Embryonic facial prominence (tissue), 1 donor: ENCODE measurements around the gene CRELD1.

Experiments used
- DNase-seq: peaks from one replicate; pipeline ENCODE4 v3.0.0-alpha.2; 2016; ENCODE audit errors: extremely low spot score

Gene CRELD1

GRCh38 chr3:9903904-9904303 lies 29.7 kb upstream of the CRELD1 start:
- DNase-seq = no peak

DNA sequence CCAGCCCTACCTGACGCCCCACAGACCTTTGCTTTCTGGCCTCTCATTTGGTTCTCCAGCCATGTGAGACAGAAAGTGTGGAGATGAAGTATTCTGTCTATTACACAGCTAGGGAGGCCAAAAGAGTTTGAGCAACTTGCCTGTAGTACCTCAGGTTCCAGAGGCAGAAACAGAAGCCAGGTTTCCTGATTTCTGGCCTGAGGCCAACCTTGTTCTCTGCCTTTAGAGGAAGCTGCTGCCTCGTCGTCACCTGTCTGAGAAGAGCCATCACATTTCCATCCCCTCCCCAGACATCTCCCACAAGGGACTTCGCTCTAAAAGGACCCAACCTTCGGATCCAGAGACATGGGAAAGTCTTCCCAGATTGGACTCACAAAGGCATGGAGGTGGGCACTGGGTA lies 27.2 kb upstream of the CRELD1 start:
- DNase-seq = no peak

DNA sequence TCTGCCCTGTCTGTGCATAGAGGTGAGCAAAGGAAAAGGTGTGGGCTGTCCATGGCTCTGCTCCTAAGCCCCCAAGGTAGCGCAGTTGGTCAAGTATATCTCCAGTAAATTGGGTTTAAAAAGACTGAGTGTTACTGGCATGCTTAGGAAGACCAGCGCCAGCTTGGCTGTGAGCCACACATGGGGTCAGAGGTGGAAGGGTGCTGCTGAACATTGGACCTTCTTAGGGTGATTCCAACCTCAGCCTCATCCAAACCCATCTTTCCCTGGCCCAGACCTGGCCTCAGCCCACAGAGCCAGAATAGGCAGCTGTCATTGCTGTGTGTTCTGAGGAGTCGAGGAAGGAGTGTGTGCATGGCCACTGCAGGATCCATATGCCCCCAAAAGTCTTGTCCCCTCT lies 25.3 kb upstream of the CRELD1 start:
- DNase-seq = no peak

DNA sequence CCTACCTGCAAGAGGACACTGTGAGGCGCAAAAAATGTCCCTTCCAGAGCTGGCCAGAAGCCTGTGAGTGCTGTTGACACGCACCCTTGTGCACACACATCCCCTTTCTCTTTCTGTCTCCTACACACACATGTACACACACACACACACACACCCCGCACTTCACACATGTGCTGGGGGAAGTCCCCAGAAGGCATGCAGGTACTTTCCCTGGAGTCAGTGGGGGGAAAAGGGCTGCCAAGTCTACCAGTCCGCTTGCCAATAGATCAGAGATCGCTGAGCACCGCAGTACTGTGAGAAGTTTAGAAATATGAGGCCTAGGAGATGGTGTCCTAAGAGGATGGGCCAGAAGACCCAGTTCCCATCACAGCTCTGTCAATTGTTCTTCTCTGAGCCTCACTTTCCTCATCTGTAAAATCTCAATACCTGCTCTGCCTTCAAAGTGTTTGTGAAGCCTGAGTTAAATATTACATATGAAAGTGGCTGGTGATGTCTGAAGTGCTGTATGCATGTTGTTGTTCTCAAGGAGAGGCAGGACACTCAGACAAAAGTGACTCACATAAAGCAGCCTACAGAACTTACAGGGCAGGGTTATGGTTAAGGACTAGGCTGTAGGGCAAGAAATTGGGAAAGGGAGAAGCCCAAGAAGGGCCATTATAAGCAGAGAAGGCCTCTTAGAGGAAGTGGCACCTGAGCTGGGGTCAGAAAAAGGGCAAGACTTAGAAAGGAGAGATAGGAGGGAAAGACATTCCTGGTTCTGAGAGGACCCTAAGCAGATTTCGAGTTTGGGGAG lies 24.2 kb upstream of the CRELD1 start:
- DNase-seq = no peak

- no peak for DNase-seq
These were observed 21.8 kb upstream of the CRELD1 start for GRCh38 chr3:9911863-9912262.

DNA sequence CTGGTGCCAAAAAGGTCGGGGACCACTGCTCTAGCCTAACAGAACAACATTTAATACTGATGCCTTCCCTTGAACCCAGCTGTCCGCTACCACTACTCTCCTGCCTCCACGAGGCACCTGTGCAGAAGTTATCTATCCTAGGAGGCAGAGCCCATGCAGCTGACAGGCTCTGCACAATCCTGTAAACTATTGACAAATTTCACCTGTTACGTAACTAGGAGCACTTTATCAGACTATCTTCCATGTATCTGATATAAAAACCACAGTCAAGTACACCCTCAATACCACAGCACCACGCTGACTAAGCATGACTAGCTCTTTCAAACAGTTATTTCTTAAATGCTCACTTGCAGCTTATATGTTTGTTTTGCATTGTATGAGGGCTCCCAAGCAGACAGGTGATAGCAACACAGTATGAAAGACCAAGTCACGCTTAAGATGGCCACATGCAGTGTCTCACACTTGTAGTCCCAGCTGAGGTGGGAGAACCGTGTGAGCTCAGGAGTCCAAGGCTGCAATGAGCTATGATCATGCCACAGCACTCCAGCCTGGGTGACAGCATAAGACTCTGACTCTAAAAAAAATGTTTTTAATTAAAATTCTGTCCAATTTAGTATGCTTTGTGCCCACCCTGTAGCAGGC lies 21.2 kb upstream of the CRELD1 start:
- no peak for DNase-seq

DNA sequence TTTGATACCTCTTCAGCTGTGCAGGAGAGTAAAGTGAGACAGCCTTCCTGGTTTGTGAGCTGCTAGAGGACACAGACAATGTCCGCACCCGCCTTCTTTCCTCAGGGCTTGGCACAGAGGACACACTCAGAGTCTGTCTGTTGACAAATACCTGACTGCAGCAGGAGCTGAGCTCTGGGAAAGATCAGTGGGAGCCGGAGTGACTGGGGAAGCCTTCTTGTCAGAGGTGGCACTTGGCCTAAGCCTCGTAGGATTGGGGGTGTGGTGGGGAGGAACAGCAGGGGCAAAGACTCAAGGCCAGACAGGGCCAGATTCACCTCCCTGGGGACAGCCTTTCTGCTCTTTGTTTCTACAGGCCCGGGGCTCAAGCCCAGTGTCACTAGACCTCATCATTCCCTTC lies 20.0 kb upstream of the CRELD1 start:
- no peak for DNase-seq

DNA sequence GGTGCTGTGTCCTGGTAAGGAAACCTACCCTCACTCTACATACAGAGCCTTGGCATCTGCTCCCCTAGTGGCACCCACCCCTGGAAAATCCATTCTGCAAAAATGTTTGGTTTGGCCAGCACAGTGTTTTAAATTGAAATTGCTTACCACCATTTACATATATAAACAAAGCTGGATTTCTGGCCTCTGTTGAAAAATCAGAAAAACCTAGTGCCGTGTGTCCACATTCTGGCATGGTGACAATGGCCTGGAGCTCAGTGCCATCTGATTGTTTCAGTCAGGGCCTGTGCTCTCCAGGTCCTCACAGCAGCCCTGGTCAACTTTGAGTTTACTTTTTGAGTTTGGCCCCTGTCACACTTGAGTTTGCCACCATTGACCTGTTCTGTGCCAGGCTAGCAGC lies 19.6 kb upstream of the CRELD1 start:
- DNase-seq = no peak

DNA sequence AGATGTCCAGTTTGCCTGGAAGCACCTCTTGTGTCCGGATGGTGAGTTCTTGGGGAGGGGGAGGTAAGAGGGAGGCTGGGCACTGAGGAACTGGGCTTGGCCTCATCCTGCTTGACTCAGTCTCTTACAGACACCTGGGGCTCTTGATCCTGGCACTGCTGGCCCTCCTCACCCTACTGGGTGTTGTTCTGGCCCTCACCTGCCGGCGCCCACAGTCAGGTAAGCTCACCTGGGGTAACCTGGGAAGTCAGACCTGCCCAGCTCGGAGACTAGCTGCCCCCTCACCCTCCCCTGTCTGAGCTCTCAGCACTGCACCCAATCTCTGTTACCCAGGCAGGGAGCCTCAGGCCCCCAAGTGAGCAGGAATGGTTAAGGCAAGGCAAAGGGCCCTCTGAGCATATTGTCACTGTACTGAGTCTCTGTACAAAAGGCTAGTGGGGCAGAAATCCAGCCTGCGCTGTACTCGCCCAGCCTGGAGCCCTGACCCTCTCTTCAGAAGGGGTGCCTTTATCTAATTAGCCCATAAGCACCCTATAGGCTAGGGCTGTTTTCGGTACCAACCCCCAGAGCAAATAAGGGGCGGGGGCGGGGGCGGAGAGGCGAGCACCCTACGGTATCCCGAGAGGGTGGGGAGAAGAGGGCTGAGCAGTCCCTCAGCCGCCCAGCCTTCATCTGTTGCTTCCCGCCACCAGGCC lies 18.9 kb upstream of the CRELD1 start:
- DNase-seq = no peak

DNA sequence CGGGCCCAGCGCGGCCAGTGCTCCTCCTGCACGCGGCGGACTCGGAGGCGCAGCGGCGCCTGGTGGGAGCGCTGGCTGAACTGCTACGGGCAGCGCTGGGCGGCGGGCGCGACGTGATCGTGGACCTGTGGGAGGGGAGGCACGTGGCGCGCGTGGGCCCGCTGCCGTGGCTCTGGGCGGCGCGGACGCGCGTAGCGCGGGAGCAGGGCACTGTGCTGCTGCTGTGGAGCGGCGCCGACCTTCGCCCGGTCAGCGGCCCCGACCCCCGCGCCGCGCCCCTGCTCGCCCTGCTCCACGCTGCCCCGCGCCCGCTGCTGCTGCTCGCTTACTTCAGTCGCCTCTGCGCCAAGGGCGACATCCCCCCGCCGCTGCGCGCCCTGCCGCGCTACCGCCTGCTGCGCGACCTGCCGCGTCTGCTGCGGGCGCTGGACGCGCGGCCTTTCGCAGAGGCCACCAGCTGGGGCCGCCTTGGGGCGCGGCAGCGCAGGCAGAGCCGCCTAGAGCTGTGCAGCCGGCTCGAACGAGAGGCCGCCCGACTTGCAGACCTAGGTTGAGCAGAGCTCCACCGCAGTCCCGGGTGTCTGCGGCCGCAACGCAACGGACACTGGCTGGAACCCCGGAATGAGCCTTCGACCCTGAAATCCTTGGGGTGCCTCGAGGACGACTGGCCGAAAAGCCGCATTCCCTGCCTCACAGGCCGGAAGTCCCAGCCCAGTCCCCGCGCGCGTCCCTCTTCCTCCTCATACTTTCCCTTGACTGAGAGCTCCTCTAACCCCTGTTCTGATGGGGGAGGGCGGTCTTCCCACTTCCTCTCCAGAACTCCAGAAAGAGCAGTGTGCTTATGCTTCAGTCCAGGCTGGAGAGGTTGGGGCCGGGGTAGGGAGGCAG lies 18.1 kb upstream of the CRELD1 start:
- DNase-seq = no peak

DNA sequence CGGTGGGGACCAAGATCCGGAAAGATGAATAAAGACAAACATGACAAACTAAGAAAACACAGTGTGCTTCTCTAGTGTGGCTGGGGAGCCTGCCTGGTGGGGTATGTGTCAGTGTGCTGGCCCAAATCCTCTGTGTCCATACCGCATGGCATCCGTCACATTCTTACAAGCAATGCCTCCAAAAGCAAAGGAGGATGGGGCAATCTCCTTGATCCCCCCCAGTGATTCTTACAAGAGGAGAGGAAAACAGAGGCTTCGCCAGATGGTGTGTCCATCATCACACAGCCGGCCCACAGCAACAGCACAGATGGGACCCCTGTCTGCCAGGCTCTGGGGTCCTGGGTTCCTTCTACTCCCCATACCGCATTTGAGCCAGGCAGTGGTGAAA lies 17.3 kb upstream of the CRELD1 start:
- DNase-seq = no peak

GRCh38 chr3:9916734-9917680 lies 16.6 kb upstream of the CRELD1 start, which contains the start of gene IL17RC:
Gene IL17RC, plus strand, starts transcription at chr3:9917098. Its CDS starts 218 bp downstream, at chr3:9917316.
- peak; percentile 48 for DNase-seq

GRCh38 chr3:9917820-9918219 lies 15.8 kb upstream of the CRELD1 start:
- no peak for DNase-seq

- DNase-seq = no peak
These were observed 15.2 kb upstream of the CRELD1 start for GRCh38 chr3:9918261-9919038.

- DNase-seq = no peak
These were observed 5.5 kb upstream of the CRELD1 start for GRCh38 chr3:9928158-9928557.

DNA sequence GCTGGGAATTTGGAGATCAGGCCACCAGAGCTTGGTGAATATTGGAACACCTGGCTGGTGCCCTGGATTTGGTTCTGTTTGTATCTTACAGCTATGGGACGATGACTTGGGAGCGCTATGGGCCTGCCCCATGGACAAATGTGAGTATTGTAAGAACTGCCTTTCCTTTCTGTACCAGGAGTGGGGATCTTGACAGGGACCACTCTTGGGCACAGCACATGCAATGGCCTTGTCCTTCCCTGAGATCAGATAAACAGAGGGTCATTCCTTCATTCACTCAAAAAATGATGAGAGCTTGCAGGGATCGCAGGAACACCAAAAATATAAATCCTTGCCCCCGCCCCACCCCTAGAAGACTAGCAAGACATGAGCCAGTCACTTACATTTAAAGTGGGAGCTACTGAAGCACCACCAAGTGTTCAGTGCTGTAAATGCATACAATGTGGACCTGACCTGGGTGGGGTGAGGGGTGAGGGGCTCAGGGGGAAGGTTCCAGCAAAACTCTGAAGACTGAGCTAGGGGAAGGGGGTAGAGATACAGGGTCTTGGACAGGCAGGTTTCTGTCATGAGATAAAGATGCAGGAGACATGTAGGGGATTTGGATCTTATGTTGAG lies 2.7 kb upstream of the CRELD1 start:
- DNase-seq = no peak

DNA sequence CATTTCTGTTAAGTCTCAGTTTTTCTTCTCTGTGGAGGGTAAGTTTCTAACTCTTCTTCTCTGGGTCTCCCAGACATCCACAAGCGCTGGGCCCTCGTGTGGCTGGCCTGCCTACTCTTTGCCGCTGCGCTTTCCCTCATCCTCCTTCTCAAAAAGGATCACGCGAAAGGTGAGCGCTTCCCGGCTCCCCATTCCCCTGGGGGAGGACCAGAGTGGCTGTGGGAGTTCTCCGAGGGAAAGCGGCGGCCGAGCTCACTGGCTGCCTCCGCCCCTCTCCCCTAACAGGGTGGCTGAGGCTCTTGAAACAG lies 1.1 kb upstream of the CRELD1 start:
- DNase-seq = no peak

- DNase-seq = no peak
These were observed 632 bp upstream of the CRELD1 start for GRCh38 chr3:9932843-9933560.

DNA sequence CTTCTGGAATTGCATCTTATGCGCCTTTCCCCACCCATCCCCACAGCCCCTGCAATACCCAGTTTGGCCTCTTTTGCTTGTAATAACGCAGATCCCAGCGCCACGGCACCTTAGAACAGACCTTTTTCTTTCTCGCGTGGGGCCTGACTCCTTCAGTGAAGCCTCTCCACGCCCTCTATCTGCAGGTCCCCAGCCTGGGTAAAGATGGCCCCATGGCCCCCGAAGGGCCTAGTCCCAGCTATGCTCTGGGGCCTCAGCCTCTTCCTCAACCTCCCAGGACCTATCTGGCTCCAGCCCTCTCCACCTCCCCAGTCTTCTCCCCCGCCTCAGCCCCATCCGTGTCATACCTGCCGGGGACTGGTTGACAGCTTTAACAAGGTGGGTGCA lies 594 bp downstream of the CRELD1 start:
- no peak for DNase-seq
